ENCODE data around the gene PTPRE.

The PTPRE gene

DNA sequence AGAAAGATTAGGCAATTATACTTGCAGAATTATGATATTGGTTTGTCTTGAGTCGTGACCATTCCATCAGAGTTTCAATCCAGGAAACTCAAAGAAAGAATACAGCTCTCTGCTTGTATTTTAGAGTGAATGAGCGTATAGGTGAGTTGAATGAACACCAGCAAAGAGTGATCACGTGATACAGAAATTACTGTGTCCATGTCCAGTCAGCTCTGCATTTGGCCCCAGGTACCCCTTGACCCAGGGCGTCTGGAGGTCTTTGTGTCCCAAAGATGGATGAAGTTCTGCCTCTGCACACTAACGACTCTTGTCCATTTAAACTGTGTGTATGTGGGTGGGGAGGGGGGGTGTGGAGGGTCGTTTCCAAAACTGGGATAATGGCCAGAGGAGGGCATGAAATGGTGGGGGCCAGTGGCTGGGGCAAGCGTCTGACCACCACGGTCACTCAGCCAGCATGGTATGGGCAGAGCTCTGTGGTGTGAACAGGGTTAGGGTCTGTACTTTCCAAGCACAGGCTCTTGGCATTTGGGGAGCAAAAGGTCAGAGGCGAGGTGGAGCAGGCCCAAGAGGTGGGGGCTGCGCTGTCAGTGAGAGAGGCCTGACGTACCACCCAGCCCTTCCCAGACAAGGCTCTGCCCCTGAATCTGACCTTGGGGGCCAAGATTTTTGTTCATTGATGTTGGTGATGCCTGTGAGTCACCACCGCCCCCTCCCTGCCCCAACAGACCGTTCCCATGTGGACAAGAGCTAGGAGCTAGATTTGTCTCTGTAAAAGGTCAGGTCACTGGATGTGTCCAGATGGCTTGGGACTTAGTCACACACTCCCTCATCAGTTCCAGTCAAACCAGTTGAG lies 1.4 kb downstream of the PTPRE start:
- DNase-seq, result no peak

DNA sequence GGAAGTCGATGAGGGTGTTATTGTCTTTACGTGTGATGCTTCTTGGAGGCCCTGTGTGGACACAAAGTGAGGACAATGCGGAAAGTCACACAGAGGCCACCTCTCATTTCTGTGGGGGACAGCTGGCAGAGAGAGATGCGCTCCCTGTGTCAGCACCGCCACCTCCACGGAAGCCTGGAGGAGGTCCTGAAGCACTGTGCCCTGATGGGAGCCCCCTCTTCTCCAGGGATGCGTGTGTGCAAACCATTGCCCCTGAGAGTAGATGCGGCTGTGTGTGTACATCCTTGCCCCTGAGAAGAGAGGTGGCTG lies 2.0 kb downstream of the PTPRE start:
- DNase-seq, result no peak

DNA sequence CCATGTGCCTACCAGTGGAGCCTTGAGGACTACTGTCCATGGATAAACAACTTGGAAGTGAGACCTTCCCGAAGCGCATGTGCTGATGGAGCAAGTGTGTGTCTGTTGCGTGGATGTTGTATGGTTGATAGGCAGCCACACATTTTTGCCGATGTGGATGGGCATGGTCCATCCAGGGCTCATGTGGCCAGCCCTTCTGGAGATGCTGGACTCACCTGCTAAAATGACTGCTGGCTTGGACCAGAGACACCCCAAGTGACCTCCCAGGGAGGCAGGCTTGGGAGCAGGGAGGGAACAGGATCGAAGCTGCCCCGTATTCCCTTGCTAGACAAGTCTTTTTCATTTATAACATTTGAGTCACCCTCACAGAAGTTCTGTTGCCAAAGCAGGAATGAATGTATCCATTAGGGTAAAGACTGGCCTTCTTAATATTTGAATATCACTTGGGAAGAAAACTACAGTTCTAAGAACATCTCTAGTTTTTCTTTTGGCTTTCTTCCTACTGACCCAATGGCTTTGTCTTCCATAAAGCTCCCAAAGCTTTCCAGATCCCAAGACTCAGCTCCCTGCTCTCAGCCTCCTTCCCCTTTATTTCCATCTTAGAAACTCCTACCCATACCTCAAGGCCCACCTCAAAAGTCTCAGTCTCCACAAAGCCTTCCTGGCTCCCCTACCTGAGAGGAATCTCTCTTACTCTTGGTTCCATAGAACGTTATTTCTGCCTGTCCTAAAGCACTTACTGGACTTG lies 3.0 kb downstream of the PTPRE start:
- DNase-seq, result no peak

DNA sequence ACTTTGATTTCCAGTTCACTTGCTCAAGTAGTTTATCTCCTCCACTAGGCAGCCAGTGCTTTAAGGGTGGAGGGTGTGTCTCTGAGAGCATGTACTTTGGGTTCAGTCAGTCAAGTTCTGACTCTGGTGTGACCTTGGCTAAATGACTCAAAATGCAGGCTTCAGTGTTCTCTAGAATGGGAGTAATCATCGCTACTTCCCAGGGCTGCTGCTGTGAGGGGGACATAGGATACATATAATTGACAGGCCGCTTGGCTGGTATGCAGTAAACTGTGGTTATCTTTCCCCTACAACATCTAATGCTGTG lies 3.5 kb downstream of the PTPRE start:
- DNase-seq, result no peak

DNA sequence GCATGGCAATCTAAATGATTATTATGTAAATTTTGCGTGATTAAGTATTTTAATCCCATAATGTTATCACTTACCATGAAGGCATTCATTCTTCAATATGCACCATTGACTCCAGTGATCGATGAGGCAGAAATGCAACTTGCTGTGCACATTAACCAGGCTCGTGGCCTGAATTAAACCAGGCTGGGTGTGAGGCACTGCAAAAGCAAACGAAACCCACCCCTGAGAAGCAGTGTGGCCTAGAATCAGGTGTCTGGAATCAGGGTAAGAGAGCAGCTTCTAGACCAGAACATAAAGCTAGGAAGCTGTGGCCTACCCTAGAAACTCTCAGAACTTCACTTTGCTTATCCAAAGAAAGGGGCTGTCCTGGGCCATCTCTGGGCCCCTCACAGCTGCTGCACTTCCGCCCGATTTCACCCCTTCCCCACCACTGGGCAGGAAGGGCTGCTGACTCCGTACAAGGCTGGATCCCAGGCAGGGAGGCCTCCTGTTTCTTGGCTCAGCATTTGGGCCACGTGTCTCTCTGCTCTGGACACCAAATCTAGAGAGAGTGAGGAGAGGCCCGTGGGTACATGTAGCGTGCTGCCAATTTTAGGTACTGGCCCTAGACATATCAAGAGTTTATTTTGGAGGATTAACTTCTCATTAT lies 4.4 kb downstream of the PTPRE start:
- no peak for DNase-seq

DNA sequence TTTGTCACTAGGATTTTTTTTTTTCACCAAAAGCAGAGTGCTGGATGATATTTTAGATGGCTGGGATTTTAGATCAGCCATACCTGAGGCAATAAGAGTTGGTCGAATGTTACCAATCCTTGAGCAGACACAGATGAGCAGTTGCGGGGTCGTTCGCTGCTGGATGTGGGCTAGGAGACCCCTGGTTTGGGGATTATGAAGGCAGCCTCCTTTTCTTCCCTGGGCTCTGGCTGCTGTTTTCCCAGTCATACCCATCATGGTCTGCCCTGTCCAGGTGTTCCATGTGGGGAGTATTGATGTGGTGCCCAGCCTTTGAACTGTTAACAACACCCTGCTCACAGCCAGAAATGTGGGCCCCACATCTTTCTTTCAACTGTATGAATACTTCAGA lies 5.0 kb downstream of the PTPRE start:
- no peak for DNase-seq

DNA sequence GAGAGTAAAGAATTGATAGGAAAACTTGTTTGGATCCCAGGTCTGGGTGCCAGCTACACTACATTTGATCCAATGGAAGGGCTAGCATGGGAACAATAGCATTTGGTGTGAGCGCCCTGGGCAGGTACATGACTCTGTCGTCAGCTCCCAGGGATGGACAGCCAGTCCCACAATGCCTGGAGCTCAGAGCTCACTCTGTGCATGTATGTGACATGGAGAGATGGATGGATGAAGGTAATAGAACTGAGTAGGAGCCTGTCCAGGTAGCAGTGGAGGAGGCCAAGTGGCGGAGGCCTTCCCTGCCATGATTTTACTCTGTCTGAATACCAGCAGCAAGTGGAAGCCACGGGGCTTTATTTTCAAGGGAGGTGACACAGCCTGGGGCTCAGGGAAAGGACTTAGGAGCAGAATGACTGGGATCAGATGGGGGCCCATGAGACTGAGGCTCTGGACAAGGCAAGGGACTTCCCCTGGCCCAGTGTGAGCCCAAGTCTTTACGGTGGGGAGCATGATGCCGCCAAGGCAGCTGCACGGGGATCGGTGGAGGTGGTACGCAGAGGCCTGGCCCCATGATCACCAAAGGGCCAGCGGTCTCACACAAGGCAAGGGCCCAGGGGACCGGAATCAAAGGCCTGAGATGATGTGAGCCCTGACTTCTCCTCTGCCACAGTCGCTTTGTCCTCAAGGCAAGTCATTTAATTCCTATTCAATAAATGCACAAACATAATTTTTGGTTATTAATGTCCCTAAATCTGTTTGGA lies 5.9 kb downstream of the PTPRE start:
- DNase-seq, result no peak

DNA sequence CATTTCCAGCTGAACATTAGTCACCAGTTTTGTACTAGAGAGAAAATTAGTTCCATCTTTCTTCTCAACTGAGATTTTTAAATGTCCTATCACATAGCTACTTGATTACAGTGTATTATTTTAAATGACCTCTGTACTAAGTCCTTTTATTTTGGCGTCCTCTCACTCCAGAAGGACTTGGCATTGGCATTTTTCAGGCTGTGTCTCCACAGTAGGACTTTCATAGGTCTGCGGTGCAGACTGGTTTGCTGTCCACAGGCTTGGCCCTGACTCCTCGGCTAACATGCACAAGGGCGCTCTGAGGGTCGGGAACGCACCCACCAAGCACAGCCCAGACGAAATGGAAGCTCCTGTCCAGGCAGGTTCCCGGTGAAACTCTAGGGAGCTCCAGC lies 6.5 kb downstream of the PTPRE start:
- DNase-seq, result no peak

DNA sequence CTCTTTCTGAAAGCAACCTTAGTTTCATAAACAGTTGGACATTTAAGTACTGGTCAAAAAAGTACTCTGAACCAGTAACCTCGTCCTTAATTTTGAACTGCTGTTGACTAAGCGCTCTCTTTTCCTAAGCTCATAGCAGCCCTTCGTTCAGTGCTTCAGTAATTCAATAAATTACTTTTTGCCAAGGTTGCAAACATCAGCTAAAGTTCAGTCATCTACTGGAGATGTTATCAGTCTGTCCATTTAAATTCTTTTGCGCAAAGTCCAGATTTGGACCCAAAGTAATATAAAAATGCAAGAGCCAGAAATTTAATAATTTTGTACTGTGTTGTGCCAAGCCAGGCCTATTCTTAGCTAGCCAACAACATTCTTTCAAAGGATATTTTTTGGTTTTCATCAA lies 8.4 kb downstream of the PTPRE start:
- DNase-seq, result no peak

DNA sequence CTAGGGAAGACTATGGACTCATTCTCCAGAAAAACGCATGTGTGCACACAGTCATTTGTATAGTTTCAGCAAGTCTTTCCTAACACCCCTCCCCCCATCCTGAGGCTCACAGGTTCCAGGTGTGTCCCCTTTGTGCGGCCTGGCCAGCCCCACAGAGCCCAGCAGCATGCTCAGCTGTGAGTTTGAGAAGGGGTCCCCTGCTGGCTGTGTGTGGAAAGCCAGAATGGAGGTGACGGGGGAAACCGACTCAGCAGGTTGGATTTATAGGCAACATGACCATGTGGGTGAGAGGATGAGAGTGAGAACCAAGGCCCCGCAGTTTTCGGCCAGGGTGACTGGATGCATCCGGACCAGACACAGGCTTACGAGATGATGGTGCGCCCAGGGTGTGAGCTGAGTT lies 9.9 kb downstream of the PTPRE start:
- no peak for DNase-seq

DNA sequence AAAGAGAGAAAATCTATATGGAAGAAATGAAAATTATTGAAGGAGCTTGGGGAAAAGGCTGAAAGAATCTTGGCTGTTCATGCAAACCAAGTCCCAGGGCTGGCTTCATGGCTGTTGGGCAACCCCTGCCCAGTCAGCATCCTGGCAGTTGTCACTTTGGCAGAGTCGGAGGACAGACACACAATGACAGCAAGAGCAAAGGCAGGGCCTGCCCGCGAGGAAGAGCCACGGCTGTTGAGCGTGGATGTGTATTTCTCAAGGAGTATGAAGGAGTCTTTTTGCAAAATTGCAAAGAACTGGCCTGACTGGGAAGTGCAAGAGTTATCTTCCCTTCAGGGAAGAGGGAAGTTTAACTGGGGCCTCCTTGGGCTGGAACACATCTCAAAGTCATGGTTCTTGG lies 11.7 kb downstream of the PTPRE start:
- no peak for DNase-seq

DNA sequence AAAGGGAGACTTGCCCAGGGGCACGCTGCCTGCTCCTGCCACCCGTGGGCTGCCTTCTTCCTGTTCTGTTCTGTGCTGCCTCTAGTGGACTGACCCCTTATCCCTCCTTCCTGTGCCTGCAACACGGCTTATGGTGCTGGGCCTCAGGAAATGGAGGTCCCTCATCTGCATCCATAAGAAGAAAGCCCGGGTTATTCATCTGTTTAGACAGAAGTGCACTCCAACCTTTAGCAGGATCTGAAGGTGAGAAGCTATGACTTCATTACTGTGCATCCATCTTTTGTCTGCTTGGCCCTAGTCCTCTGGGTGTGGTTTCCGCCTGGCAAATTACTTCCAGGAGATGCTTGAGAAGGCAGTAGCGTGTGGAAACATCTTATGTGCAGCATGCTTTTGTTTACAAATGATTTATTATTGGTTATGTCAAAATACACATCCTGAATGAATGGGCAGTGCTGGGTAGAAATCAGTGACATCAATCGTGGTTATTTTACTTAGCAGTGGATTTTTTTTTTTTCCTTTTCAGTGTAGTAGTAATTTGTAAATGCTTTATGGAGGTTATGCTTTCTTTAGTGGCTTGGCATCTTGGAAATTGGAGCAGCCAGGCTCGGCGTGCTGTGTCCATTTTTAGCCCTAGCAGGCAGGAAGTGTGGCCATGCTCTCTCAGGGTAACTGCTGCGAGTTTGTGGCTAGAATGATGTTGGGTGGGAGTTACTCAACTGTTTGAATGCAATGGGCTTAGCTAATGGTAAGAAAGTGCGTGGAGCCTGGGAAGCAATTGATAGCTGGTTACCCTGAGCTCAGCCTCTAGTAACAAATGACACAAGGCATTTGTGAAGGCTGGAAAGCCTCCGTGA lies 12.7 kb downstream of the PTPRE start:
- DNase-seq, result peak; percentile 30

DNA sequence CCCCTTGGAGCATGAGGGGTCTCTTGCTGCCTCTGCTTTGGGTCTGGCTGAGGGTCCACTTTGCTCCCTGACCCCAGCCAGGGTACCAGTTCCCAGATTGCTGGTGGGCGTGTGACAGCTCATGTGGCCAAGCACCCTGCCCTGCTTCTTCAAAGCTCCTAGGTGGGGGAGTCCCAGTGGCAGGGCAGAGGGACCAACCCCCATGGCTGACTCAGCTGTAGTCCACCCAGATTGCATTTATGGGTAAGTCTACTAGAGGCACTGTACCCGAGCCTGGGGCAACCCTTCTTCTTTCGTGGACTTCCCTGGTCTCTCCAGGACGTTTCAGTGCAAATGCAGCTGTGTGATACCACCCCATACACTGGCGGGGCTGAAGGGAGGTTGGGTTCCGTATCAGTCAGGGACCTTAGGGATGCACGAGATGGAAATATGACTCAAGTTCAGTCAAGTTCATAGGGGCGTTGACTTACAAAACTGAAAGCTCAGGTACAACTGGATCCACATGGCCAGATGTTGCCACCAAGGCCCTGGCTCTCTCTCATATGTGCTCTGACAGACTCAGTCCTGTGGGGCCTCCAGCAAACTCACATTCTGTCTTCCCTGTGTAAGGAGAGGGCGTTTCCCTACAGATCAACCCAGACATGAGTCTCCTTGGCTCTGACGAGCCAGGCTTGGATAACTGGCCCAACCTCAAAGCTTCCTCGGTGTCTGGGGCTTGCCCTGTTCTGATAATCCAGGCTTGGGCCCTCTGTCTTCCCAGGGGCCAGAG lies 13.6 kb downstream of the PTPRE start:
- no peak for DNase-seq

DNA sequence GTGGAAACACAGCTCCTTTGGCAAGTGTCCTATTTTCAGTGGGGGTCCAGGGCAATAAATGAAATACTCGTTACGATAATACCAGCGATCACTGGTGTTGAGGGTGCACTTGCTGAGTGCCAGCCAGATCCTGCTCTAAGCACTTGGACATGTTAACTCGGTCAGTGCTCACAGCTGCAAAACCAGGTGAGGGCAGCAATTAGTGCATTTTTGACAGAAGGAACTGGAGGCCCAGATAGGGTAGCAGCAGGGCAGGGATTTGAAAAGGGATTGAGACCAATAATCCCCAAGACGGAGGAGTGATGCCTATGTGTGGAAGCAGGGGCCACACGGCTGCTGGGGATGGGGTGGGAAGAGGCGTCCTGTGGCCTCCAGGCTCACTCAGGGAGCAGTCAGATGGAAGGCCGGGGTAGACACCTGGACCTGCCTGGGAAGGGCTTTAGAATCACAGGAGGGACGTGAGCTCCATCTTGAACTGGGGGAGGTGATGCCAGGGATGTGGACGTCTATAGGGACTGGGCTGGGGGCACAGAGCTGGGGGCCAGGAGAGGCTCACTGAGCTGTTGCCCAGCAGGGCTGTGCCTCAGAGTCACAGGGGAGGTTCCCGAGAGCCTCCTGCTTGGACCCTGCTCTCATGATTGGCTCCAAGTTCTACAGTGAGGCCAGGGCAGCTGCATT lies 14.3 kb downstream of the PTPRE start:
- DNase-seq, result no peak

DNA sequence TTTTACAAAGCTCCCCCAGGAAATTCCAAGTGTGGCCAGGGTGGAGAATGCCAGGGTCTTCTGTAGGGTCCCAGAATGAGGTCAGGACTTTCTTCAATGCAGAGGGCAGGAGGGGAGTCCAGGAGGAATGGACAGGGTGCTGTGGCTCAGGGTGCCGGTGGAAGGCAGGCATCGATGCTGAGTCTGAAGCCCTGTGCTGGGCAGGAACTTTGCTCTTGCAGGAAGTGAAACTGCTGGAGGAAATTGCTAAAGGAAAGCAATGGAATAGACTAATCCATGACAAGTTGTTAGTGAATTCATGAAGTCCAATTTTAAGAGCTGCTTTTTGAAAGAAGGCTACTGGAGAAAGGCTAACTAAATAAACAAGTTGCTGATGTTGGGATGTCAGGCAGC lies 14.8 kb downstream of the PTPRE start:
- no peak for DNase-seq

DNA sequence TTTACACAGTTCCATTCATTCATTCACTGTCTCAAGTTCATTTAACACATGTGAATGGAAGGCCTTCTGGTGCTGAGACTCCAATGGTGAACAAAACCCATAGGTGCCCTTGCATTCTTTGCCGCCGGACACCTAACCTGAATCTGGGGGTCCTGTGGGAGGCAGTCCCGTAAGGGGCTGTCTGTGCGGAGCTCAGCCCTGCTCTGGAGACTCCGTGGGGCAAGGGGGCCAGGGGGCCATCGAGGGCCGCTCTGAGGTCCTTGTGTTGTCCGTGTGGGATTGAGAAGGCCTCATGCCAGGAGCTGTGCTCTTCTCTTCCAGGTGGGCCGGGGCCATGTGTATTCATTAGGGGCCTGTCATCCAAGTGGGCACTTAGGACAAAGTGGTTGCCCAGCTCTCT lies 15.3 kb downstream of the PTPRE start:
- no peak for DNase-seq

DNA sequence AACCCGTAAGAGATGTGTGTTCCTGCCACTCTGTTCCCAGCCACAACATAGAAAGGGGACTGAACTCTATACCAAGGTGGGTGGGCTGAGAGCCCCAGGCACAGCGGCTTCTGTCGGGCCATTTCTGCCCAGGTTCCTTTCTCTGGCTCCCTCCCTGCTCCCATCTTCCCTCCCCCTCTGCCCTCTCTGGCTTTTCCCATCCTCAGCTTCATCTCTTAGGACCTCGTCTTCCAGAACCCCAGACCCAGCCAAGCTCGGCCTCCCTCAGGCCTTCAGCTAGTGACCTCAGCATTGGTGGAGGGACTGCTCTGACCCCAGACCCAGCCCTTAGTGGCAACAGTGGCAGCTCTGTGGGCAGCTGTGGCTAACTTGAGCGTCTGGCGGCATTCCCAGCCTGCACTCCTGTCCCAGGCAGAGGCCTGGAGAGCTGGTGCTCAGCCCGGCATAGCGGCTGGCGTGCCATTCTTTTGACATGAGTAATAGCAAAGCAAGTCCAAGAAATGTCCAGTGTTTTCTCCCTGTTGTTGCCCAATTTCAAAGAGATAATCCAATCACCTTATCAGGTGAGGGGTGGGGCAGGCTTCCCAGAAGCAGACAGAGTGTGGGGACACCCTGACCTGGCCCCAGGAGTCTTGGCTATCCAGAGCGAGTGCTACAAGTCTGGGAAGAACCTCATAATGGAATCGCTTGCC lies 15.9 kb downstream of the PTPRE start:
- DNase-seq, result no peak

DNA sequence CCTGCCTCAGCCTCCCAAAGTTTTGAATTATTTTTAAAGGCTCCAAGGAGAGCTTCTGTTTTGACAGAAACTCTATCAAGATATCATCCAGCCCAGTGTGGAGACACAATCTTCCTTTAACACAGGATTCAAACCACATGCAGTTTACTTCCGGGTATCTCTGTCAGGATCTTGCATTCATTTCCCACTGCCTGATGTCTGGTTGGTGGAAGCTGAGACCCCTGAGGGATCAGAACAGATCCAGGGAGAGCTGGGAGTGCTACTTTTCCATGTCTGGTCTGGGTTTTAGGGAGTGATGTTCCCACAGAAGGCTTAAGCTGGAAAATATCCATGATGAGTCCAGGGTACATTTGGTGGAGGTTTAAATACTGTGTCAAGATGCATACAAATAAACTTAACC lies 16.7 kb downstream of the PTPRE start:
- no peak for DNase-seq

DNA sequence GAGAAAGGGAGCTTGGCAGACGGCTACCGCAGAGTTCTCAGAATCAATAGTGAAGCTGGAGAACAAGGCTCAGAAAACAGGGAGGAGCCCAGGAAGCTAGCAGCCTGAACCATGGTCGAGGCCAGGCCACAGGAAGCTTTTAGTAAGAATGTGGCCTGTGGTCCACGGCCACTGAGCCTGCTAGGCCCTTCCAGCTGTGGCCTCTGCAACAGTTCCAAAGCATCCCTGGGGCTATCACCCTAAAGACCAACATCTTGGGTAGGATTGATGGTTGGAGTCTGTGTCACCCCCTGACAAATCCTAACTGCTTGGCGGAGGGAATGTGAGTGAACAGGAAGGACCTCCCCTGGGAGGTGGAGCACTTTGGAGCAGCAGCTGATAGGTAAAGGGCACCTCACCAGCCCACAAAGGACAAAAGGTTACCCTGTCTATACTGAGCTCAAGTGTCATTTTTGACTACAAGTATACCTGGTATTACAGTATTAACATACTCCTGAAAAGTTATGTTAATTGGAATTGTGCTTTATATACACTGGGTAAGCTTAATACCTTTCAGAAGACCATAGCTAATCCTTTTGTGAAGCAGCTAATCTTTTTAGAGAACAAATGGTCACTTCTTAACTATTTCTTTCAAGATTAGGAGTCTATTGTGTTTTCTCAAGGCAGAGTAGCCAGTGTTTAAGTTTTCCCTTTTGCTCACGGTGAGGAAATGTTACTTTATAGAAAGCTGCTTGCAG lies 18.7 kb downstream of the PTPRE start:
- no peak for DNase-seq

DNA sequence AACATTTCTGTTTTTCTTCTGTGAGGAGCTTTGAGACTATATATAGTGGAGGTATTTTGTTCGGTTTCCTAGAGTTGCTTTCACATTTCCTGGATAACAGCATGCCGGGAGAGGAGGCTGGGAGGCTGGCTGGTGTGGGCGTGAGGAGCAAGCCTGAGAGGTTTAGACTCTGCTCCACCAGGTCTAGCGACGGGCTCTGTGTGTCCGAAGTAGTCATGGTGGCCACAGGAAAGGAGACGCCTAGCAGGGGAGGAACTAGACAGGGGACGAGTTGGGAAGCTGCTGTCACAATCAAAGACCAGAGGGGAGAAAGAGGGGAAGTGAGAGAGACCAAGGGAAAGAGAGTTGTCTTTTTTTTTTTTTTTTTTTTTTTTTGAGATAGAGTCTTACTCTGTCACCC lies 19.6 kb downstream of the PTPRE start:
- peak; percentile 27 for DNase-seq

All from GDM1 (cell line).